ENCODE results near the gene B4GALT4.
"Not testable (repeated sequence)": the region's sequence is repeated elsewhere in the genome, so short reads cannot be mapped to it uniquely, and the experiment has no call there.

B4GALT4 gene

DNA sequence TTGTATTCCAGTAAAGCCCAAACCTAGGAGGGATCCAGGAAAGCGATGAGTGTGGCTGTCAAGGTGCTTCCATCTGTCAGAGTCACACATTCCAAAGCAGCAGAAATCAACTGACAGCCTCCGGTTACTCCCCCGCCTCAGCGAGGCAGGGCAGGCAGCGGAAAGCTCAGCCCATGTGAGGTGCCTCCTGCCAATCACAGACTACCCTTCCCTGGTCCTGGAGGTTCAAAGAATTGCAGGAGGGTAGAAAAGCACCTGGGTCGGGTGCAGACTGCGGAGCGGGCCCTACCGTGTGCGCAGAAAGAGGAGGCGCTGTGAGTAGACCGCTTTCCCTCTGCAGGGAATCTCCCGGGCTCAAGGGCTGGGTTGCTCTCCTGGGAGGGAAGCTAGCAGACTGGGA is 67.4 kb downstream of the B4GALT4 start, which contains the start of gene UPK1B:
TSS of gene UPK1B (plus strand) at position 274 of the 400 bp plus-strand sequence. CDS start 13,144 bp downstream, outside the sequence.
- no peak for DNase-seq (ENCODE audit: low spot score in 2 of 2)
- Histone ChIP-seq H3K27me3 (ENCODE audit: low read depth) (no peaks in the 10 kb centered on the region), H3K9me3 (no peaks in the 10 kb centered on the region), H3K4me1 (no peaks in the 10 kb centered on the region), H3K4me3 (no peak within 1 kb of the TSS), H3K36me3 (replicated peaks) (no peaks in the 10 kb centered on the region)
- in situ Hi-C loops (cut with MboI; ENCODE audit: low sequenced_read_pairs) = no loop called here

DNA sequence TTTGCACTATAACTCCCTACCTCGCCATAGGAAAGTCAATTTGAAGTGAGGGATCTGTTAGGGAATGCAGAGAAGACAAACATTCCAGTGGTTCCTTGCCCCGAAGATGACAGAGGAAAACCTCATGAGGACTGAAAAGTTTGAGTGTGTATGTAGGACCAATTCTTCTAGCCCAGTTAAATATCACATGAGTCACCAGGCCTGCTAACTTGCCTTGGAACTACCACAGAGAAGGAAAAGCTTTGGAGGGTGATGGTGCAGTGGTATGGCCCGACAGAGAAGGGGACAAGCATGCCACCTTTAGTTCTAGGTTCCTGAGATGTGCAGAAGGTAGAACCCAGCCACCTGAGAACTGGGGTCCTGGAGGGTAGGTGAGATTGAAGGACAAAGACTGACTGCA is 69.9 kb downstream of the B4GALT4 start:
- DNase-seq (ENCODE audit: low spot score in 2 of 2) = no peak
- in situ Hi-C loops (cut with MboI; ENCODE audit: low sequenced_read_pairs) = no loop called here
- H3K4me1 ChIP-seq = no peaks in the 10 kb centered on the region
- H3K4me3 ChIP-seq = no peak overlapping the region
- H3K27me3 ChIP-seq (ENCODE audit: low read depth) = no peaks in the 10 kb centered on the region
- no peaks in the 10 kb centered on the region for H3K9me3 ChIP-seq
- no peaks in the 10 kb centered on the region for H3K36me3 ChIP-seq (replicated peaks)

- H3K36me3 ChIP-seq (replicated peaks); DNase-seq (ENCODE audit: low spot score in 2 of 2); in situ Hi-C loops (cut with MboI; ENCODE audit: low sequenced_read_pairs); H3K9me3 ChIP-seq; H3K4me1 ChIP-seq; H3K4me3 ChIP-seq; H3K27me3 ChIP-seq (ENCODE audit: low read depth): not testable (repeated sequence)
These were observed 75.9 kb downstream of the B4GALT4 start for GRCh38 chr3:119164745-119165144.

Data from HAP-1 (cell line).